ENCODE measurements around the gene PYCR2.

- peak; percentile 4 to 92 for TF ChIP-seq POLR2A (IDR thresholded peaks at IDR 0.05)
- peak in 5 of 6 experiments; percentile 19 to 60 (median 27) for TF ChIP-seq CTCF (IDR thresholded peaks at IDR 0.05)
These were observed 41.9 kb downstream of the PYCR2 start, which contains the start of gene TMEM63A for GRCh38 chr1:225881959-225882693.
